Left kidney (tissue), 2 donors: ENCODE data around the gene OCLN. TPM values are rescaled to one million over a fixed set of nuclear protein-coding genes. Genes with fewer than 3 reads are reported as not detected.
"Not testable (repeated sequence)": the region's sequence is repeated elsewhere in the genome, so short reads cannot be mapped to it uniquely, and the experiment has no call there.

ENCODE experiments used
- DNase-seq: peaks from one replicate; pipeline ENCODE4 v3.0.0-alpha.2; 2013
- polyA plus RNA-seq: library from polyadenylated mRNA; unstranded; fragments of 120-200 nt; gene quantifications from one replicate; pipeline ENCODE4 v1.2.1, GENCODE V29; 2013; ENCODE audit not compliant: insufficient read length

Gene OCLN
- polyA plus RNA-seq, 1 donor, result 49.7 TPM

DNA sequence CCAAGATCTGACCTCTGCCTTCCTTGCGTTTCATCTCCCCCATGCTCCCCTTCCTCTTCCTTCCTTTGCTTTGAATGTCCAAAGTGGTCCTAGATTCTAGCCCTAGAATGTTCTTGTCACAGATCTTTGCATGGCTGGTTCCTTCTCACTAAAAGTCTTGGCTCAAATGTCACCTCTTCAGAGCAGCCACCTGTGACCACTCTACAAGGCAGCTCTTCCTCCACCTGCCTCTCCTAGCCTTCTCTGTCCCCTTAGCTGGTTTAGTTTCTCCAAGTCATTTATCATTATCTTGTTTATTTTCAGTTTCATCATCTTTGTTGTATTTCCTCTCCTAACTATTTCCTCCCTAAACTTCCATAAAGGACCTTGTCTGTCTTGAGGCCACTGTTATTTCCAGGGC is 7.1 kb upstream of the OCLN start:
- no peak for DNase-seq

DNA sequence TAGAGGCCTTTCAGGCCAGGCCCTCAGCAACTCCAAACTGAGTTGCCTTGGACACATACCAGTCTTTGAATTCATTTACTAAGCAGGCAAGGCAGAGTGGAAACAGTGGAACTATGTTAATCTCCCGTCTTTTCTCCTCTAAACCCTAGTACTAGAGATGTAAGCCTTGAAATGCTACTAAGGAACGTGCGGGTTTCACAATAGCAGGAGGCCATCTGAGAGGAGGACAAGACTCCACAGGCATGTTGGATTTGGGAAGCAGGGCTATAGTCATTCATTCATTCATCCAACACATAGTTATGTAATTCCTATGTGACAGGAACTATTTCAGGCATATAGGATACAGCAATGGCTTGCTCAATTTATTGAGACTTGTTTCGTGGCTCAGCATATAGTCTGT is 3.3 kb upstream of the OCLN start:
- no peak for DNase-seq

DNA sequence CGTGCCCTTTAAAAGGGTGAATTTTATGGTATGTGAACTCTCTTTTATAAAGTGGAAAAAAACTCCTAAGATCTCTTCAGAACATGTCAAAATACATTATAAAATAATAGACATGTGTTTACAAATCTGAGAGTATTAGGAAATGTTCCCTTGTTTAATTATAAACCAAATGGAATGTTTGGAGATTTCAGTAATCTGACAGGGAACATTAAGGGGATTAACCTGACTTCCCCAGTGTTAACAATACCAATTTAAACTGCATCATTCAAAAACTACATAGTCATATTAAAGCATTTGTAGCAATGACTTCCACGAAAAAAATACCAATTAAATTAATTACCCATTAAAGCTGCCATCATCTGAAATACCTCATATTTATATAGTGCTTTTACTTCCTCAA is 1.6 kb upstream of the OCLN start:
- DNase-seq, result no peak

DNA sequence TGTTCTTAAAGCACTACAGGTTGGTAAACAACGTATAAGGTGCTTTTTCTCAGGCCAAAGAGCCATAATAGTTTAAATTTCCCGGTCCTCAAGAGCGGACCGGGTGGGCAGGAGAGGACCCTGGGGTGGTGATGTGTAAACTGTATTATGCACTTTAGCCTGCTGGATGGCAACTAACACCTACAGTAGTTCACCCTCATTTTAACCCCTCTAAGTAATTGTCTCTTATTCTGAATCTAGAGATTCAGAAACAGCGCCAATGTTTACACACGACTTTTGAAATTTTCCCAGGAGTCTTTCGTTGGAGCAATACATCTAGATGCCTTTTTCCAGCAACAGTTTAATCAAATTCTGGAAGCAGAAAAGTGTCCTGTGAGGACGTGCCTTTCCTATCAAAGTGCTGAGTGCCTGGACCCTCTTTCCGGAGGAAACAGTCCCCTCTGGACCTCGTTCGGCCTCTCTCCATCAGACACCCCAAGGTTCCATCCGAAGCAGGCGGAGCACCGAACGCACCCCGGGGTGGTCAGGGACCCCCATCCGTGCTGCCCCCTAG is 676 bp upstream of the OCLN start:
- DNase-seq, result no peak

DNA sequence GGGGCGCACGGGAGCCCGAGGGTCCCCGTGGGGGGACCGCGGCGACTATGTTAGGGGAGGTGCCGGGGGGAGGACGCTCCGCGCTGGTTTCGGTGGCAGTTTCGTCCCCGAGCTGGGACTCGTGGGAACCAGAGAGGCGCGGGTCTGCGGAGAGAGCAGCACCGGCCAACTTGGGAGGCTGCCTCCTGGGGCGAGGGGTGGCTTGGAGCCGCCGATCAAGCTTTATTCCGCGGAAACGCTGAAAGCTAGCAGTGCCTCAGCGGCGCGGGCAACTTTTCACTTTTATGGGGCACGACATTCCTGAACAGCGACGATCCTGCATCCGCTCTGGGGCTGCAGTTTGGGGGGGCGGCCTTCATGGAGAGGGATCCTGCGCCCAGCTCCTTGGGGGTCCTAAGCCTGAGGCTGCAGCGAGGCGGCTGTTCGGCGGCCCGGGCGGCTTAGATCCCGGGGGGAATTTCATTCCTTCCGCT is 369 bp downstream of the OCLN start:
- no peak for DNase-seq

DNA sequence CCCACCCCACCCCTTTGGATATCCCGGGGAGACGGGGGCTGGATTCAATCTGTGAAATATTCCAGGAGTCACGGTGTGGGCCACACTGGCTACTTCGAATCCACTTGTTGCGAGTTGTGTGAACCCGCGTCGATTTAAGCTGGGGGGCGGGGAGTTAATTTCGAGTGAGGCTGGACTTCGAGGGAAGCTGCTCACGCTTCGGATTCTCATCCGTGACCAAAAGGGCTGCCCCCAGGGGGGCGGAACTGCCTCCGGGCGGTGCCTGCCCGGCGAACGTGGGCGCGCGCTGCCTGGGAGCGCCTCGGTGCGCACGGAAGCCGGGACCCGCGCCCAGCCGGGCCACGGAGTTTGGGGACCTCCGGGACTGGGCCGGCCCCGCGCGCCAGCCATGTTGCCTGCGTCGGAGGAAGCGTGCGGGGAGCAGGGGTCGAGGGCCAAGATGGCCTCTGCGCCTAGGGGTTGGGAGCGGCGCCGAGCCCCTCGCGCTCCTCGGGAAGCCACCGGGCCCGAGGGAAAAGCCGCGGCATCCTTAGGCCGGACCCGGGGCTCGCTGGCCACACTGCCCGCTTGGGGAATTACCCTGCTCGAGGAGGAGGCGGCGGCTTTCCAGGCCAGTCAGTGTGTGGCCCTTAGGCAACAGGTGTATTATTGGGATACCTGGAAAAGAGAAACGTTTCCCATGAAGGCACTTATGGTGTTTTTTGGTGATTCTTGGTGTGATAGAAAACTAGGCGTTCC is 975 bp downstream of the OCLN start:
- no peak for DNase-seq

DNA sequence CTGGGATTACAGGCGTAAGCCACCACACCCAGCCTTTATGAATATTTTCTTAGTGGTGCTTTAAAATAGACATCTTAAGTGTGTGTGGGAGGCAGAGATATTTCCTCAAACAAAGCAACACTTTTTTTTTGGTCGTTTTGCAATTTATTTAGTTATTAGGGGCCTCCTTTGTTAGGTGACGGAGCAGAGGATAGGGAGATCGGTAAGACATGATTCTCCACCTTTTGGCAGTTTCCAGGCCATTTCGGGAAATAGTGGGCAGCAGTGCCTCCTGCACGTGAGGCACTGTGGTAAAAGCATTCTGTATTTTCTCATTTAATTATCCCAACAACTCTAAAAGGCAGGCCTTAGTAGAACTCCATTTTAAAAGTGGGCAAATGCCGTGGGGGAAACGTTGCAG is 1.9 kb downstream of the OCLN start:
- no peak for DNase-seq

DNA sequence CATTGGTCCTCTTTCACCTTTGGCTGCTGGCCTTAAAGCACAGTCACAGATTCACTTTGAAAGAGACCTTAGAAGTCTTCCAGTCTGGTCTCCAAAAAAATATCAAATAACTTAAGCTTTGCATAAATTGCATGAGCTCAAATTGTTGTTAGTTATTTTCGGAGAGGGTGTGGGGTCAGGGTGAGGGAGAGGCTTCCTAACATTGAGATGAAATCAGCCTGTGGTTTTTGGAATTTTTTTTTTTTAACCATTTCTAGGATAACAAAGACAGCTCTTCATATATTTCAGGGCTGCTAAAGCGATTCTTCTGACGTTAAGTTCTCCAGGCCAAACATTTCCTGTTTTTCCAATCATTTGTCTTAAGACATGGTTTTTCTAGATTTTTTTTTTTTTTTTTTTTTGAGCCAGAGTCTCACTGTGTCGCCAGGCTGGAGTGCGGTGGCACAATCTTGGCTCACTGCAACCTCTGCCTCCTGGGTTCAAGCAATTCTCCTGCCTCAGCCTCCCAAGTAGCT is 4.5 kb downstream of the OCLN start:
- DNase-seq, result no peak

DNA sequence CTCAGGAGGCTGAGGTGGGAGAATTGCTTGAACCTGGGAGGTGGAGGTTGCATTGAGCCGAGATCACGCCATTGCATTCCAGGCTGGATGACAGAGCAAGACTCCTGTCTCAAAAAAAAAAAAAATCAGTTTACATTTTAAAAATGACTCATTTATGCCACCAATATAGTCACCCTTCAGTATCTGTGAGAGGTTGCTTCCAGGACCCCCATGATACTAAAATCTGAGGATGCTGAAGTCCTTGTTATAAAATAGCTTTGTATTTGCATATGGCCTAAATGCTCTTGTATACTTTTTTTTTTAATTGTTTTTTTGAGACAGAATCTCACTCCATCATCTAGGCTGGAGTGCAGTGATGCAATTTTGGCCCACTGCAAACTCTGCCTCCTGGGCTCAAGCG is 5.8 kb downstream of the OCLN start:
- no peak for DNase-seq

DNA sequence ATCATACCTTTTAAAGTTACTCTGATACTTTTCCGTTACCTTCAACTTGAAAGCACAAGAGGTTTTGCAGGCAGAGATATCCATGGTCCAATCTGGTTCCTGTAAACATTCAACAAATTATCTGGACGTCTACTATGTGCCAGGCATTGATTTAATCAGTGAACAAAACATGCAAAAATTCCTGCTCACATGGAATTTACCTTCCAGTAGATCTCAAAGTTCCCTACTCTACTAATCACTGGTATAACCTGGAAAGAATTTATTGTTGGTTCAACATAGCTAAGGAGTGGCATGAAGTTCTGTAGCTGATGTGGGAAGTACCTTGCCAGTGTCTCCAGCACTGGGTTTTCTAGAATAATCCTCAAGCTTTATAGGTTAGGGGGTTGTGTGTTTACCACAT is 9.8 kb downstream of the OCLN start:
- no peak for DNase-seq

DNA sequence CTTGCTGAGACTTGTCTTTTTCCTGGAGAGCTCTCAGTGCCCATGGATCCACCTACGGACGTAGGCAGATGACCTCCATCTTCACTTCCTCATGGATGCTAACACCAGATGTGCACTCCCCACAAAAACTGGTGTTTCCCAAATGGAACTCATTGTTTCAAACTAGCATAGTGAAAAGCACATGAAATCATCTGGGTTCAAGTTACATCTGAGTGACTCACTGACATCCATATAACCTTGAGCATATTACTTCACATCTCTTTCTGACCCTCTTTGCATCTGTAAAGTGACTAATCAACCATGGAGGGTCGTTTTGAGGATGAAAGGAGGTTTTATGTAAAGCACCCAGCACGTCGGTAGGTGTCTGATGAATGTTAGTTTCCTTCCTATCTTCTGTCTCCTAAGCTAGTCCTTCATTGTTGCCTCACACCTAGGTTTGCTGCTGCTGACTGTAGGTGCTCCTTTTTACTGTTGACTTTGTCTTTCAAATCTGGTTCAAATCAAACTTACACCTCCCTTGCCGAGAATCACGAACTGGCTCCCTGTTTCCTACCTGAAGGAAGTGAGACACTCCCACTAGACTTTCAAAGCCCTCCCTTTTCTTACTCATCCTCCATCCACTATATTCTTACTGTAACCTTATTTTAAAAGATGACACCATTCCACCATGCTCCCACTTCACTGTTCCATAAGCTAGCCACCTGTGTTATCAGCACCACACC is 10.3 kb downstream of the OCLN start:
- no peak for DNase-seq

DNA sequence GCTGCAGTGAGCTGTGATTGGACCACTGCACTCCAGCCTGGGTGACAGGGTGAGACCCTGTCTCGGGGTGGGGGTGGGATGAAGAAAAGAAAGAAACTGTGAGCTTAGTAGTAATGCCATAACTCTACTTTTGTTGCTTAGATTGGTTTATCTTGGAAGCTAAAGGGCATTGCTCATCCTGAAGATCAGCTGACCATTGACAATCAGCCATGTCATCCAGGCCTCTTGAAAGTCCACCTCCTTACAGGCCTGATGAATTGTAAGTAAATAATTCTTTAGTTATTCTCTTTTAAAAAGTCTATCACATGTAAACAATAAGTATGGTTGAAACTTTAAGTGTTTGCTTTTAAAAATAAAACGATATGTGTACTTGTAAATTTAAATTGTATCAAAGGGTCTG is 11.4 kb downstream of the OCLN start:
- no peak for DNase-seq

DNA sequence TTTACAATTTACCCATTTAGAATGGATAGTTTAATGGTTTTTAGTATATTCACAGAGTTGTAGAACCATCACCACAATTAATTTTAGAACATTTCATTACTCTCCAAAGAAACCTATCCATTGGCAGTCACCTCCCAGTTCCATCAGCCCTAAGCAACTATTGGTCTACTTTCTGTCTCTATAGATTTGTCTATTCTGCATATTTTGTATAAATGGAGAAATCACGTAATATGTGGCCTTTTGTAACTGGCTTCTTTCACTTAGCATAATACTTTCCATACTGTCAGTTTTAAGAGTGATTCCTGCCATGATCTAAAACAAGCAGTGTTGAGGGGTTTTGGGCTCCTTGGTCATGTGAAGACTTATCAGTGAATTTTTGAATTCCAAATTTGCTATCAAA is 12.7 kb downstream of the OCLN start:
- DNase-seq, result no peak

DNA sequence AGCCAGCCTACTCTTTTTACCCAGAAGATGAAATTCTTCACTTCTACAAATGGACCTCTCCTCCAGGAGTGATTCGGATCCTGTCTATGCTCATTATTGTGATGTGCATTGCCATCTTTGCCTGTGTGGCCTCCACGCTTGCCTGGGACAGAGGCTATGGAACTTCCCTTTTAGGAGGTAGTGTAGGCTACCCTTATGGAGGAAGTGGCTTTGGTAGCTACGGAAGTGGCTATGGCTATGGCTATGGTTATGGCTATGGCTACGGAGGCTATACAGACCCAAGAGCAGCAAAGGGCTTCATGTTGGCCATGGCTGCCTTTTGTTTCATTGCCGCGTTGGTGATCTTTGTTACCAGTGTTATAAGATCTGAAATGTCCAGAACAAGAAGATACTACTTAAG is 16.6 kb downstream of the OCLN start:
- no peak for DNase-seq

DNA sequence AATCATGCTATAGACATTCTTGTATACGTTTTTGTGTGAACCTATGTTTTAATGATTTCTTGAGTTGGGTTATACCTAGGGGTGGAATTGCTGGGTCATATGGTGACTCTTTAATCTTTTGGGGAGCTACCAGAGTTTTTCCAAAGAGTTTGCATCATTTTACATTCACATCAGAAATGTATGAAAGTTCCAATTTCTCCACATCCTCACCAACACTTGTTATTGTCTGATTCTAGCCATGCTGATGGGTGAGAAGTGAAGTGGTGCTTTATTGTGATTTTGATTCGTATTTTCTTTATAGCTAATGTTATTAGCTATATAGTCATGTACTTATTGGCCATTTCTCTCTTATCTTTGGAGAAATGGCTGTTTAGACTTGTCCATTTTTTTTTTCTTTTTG is 18.1 kb downstream of the OCLN start:
- DNase-seq, result no peak

DNA sequence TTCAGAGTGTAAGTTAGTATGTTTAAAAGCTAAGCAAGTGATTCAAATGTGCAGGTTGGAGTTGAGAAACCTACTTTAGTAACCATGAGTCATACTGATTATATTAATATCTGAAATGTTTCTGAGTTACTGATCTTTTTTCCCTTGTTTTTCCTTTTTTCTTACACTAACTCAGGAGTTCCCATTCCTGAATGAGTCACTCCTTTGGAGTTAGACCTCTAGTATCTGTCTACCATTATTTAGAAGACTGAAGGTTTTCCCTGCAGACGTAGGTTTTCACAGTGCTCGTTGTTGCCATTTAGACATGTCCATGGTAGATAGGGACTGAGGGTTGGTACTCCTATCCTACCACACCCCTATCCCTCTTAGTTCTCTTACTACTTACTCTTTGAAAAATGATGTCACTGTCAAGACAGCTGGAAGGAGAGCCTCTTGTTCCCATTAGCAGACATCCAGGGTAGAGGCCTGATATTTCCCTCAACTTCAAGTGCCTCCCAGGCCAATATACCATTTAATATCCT is 20.2 kb downstream of the OCLN start:
- DNase-seq, result no peak

DNA sequence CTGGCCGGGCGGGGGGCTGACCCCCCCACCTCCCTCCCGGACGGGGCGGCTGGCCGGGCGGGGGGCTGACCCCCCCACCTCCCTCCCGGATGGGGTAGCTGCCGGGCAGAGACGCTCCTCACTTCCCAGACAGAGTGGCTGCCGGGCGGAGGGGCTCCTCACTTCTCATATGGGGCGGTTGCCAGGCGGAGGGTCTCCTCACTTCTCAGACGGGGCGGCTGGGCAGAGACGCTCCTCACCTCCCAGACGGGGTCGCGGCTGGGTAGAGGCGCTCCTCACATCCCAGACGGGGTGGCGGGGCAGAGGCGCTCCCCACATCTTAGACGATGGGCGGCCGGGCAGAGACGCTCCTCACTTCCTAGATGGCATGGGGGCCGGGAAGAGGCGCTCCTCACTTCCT is 23.0 kb downstream of the OCLN start:
- DNase-seq, result not testable (repeated sequence)

DNA sequence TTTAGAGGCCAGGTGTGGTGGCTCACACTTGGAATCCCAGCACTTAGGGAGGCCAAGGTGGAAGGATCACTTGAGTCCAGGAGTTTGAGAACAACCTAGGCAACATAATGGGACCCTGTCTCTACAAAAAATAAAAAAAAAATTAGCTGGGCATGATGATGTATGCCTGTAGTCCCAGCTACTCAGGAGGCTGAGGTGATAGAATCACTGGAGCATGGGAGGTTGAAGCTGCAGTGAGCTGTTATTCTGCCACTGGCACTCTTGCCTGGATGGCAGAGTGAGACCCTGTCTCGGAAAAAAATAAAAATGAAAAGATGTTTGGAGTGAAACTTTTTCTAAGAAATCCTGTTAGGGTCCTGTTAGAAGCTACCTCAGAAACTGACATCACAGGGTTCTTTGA is 24.2 kb downstream of the OCLN start:
- no peak for DNase-seq

DNA sequence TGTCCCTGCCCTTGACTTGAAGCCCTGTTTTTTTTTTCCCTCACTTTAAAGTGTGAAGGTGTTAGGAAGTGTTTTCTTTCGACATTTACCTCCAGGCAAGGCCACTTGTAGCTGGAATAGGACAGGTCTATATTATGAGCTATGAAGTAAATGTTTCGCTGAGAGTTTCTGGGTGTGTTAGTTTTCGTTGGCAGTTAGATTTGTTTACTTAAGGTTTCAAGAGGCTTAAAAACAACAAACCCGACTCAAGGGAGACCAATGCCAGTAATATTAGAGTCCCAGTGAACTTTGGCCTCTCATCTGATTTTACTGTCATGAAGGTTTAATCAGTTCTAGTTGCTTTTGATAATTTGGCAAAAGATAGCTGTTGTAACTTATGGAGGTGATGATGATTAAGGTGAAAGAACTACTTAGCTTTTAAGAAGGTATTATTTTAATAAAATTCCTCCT is 25.2 kb downstream of the OCLN start:
- no peak for DNase-seq

DNA sequence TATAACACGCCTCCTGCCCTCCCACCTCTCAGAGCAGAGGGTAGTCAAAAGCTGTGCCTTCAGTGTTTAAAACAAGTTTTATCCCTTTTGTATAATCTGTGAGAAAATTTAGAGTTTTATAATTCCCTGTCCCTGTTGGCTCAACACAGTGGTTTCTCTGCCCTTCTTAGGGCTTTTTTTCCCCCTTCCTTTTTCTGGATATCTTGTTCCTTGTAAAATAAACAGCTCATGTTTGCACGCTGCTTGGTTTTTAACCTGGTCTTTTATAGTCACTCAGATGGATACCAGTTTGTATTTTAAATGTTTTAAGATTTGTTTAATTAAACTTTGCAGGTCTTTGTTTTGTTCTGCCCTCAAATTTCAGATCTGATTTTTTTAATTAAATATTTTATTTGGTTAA is 26.7 kb downstream of the OCLN start:
- no peak for DNase-seq

DNA sequence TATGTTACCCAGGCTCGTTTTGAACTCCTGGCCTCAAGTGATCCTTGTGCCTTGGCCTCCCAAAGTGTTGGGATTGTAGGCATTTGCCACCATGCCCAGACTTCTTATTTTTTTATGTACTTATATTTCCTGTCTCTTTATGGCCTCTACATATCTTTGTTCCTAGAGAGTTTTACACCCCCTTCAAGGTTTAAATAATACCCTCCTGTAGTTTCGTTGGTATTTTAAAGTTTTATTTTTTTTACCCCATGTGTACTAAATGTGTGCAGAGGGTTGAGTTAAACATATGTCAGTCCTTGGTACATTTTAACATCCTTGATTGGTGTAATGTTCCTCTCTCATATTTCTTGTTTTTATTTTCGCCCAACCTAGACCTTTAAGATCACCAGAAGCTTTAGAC is 29.4 kb downstream of the OCLN start:
- DNase-seq, result no peak

DNA sequence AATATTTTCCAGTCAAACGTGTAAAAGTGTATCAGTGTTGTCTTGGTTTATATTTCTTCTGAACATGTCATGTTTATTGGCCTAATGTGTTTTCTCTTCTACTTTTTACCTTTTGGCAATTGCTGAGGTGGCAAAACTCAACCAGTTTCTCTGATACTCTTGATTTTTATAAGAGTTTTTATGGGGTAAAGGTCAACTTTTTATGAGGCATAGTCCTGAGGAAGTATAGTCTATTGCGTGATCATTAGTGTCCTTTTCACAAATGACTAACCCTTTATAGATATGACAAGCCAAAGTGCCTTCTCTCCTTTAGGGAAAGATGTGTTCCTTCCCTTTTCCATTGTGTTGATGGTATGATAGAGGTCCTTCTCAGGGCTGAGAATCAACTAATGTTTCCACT is 32.9 kb downstream of the OCLN start:
- DNase-seq, result no peak

DNA sequence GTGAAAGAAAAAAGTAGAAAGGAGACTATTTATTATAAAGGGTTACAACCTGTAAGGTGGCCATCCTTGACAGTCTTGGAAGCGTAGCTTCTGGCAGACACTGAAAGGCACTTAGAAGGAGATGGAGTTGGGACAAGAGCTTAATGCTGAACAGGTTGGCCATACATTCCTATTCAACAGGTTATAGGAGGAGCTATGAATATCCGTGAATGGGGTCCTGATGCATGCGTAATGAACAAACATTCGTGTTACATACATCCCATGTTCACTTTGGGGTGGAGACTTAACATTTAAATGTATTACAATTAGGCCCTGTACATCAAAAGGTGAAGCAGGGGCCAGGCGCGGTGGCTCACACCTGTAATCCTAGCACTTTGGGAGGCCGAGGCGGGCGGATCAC is 34.1 kb downstream of the OCLN start:
- DNase-seq, result no peak
